ENCODE data around the gene STK10. TPM values are rescaled to one million over a fixed set of nuclear protein-coding genes. Genes with fewer than 3 reads are reported as not detected.

Gene STK10
- total and polyA plus RNA-seq, 2 of the 8 experiments (the other 6 are each of a cell fraction or from before 2014, with no cell fraction given): 10.5 to 21.4 TPM

DNA sequence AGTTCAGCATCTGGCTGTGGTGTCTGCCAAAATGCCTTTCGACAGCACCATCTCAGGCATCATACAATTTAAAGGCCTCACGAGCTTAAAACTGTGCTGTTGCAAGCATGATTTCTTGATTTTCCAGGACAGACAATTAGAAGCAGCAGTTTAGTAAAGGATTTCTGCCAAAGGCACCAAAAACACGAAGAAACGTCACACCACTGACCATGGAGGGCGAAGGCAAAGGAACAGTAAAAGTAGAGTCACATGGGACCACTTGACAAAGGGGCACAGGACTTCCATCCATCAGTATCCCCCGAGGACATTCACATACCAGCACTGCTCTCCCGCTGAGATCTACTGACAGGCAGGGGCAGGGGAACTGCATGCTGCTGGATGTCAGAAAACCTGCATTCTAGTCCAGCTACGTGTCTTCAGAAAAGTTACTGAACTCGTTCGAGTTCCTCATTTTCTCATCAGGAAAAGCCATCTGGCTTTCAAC, 111.2 kb downstream of the STK10 start (continued):
- TF ChIP-seq ZNF274 (IDR thresholded peaks at IDR 0.05; ENCODE audit: borderline replicate concordance, extremely low read depth, low read length) (no peak), SP2 (IDR thresholded peaks at IDR 0.05; ENCODE audit: low read length) (no peak), RXRA (IDR thresholded peaks at IDR 0.05; ENCODE audit: insufficient read depth, low read depth, low read length) (no peak), CTCF (IDR thresholded peaks at IDR 0.05; ENCODE audit: control extremely low read depth in 1 of 3, insufficient read depth in 1 of 3, low read depth in 1 of 3, low read length in 3 of 3) (no peak), EP300 (IDR thresholded peaks at IDR 0.05; ENCODE audit: borderline replicate concordance in 1 of 2, low read depth in 2 of 2, low read length in 2 of 2) (no peak), KDM5A (IDR thresholded peaks at IDR 0.05; ENCODE audit: low read length) (no peak), POLR2AphosphoS5 (IDR thresholded peaks at IDR 0.05; ENCODE audit: low read depth, low read length) (no peak), TEAD4 (IDR thresholded peaks at IDR 0.05; ENCODE audit: low read depth, low read length) (peak; percentile 91), SRF (IDR thresholded peaks at IDR 0.05; ENCODE audit: low read depth, low read length) (no peak), POLR2A (IDR thresholded peaks at IDR 0.05; ENCODE audit: control extremely low read depth in 1 of 2, low read depth in 2 of 2, low read length in 2 of 2) (no peak), RBBP5 (IDR thresholded peaks at IDR 0.05; ENCODE audit: borderline replicate concordance, low read depth, low read length) (no peak)

All from H1 (cell line).